Right ventricle myocardium inferior (tissue), 1 donor: ENCODE measurements around the gene ACOT7. TPM values are rescaled to one million over a fixed set of nuclear protein-coding genes. Genes with fewer than 3 reads are reported as not detected.

ENCODE experiments used
- ATAC-seq: fragments of 200-7000 bp; cut with Tn5 transposase; one replicate; pipeline ENCODE4 v1.9.1; 2020; ENCODE audit warnings: mild to moderate bottlenecking, moderate library complexity
- DNase-seq: peaks from one replicate; pipeline ENCODE4 v3.0.0; 2021; ENCODE audit errors: missing footprints
- intact Hi-C: fragments of 100-400 bp; cut with DNase I; formaldehyde crosslinking; loops from one replicate; pipeline ENCODE4 v1.11.0; 2022
- total RNA-seq: library from RNA; stranded (reverse); fragmentation: NEBNext Ultra II Directional; extraction: Animal tissue kit (Norgen Biotek cat#: 25700); gene quantifications from one replicate; pipeline ENCODE4 v1.2.1, GENCODE V29; 2021
- donor health status: DM: no; HTN: yes; CAD: no; lungs with severe emphysema.

The ACOT7 gene
- total RNA-seq, 1 donor from 2014 or later = 9.8 TPM

DNA sequence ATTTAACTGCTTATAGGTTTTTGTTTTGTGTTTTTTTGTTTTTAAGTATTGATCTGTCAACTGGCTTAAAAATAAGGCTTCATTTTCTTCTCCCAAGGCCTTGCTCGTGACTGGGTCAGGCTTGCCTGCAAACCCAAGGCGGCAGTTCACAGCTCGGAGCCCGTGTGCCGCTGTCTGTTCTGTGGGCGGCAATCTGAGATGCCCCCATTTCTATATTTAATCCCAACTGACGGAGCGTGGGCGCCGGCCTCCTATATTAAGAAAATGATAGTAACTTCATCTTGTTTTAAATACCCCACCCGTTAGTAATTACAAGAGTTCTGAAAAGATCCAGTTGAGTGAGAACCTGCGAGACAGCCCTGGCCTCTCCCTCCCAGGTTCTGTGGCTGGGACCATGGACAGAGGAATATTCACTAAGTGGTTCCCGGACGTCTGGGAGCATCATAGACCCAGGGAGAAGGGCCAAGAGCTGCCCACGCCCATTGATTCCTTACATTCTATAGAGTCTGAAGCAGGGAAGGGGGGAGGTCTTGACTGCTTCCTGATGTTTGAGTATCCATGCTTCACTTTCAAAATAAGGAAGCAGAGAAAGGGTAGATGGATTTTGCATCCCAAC lies 90.1 kb downstream of the ACOT7 start:
- DNase-seq (no peak), ATAC-seq (no peak)
- intact Hi-C loops = no loop called here

DNA sequence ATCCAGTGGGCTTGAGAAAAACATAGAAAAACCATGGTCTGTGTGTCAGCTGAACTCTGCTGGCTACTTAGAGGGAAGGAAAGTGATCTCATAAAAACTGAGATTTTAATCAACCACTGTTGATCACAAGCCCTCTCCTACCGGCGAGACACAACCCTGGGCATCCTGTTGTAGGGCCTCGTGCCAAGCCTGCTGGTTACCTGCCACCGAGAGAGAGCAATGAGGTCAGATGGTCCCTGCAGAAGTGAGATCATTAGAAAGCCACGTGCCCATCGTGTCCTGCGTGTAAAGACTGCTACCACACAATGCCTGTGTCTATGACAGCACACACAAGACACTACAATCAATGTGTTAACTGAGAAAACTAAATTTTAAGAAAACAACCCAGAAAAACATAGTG lies 91.0 kb downstream of the ACOT7 start:
- DNase-seq = no peak
- intact Hi-C loops = no loop called here
- no peak for ATAC-seq

DNA sequence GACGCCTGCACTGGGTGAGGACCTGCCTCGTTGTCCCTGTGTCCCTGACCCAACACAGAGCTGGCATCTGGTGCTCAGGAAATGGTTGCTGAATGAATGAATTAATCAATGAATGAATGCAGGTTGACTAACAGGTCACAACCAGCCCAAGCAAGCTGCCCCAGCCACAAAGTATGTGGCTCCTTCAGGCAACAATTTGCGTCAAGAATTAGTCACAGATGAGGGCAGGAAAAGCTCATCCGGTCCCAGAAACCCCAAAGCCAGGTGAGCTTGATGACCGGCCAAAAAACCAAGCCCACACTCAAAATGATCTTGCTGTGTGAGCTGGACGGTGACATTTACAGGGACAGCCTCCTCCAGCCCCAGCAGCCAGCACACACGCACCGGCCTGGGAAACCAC lies 92.0 kb downstream of the ACOT7 start:
- DNase-seq (no peak), ATAC-seq (no peak)
- intact Hi-C loops = no loop called here

DNA sequence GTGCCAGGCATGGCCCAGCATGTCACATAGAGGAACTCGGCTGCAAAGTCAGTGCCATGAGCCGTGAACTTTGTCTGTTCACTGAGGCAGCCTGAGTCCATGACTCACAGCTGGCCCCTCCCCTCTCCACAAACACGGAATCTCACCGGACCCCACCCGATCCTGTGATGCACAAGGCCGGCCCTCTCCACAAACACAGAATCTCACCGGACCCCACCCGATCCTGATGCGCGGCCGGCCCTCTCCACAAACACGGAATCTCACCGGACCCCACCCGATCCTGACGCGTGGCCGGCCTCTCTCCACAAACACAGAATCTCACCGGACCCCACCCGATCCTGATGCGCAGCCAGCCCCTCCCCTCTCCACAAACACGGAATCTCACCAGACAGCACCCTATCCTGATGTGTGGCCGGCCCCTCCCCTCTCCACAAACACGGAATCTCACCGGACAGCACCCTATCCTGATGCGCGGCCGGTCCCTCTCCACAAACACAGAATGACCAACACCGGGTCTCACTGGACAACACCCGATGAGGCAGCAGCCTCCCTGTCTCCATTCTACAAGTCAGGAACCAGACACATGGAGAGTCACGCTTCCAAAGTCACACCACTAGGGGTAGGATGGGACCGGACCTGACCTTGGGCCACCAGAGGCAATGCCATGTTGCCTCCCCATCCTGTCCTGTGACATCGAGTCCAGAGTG lies 93.1 kb downstream of the ACOT7 start:
- no peak for ATAC-seq
- no peak for DNase-seq
- intact Hi-C loops = no loop called here

DNA sequence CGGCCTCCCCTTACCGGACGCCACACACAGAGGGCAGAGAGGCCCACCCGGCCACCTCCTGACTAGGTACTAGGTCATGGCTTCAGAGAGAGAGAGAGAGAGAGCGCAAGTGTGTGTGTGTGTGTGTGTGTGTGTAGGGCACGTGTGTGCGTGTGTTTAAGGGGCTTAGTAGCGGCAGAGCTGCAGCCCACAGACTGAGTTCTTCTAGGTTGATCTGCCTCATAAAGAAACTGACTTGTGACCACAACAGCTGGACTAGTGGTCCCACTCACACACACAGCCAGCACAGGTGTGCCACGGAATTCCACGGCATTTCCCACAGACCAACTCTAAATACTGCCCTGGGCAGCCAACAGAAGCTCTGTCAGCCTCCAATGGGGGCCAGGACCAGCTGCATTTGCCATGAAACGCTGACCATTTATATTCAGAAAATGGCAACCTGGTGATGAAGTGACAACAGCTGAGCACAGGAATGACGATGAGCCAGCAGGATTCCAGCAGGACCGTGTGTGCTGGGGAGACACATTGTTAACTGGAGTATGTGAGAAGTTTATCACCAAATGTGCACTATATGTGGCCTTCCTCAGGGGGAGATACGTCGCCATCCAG lies 93.9 kb downstream of the ACOT7 start:
- intact Hi-C loops = no loop called here
- ATAC-seq (no peak), DNase-seq (no peak)

DNA sequence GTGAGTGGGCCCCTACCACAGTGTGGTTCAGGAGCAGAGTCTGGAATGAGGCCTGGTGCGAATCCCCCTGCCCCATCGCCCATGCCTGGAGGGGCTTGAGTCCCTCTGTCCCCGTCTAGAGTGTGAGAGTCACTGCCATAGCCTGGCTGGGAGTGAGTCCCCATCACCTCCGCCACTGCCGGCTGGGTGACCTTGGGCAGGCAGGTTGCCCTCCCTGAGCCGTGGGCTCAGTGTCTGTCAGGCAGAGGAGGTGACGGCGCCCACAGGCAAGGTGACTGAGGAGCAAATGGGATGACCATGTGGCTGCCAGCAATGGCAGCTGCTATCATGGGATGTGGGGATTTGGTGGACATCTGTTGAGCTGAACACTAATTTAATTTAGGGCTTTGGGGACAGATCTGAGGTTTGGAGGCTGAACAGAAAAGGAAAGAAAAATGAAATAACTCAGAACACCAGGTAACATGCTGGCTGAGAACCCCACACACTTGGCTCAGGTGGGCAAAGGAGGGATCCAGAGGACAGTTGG lies 94.6 kb downstream of the ACOT7 start:
- no peak for DNase-seq
- intact Hi-C loops = no loop called here
- no peak for ATAC-seq

DNA sequence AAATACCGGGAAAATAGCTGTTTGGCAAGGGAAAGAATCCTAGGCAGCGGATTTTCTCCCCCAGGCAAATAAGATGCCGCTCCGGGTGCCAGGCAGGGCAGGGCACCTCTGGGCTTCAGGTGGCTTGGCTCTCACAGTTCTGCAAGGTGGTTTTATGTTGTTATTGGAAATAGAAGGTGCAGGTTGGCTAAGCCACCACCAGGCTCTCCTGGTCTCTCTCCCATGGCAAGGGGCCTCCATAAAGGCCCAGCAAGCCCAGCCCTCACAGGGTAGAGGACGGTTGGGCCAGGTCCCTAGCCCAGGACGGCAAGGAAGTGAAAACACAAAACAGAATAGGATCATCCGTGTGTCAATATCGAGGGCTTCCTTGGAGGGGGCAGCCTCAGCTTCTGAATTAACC lies 95.0 kb downstream of the ACOT7 start:
- ATAC-seq (no peak), DNase-seq (no peak)
- intact Hi-C loops = no loop called here

DNA sequence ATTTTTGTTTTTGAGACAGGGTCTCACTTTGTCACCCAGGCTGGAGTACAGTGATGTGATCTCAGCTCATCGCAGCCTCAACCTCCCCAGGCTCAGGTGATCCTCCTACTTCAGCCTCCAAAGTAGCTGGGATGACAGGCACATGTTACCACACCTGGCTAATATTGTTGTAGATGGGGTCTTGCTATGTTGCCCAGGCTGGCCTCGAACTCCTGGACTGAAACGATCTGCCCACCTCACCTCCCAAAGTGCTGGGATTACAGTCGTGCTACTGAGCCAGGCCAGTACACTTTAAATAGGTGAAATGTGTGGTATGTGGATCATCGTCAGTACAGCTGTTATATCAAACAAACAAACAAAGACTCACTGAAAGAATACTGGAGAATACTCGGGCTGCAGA lies 97.7 kb downstream of the ACOT7 start:
- DNase-seq (no peak), ATAC-seq (no peak)
- intact Hi-C loops = no loop called here

DNA sequence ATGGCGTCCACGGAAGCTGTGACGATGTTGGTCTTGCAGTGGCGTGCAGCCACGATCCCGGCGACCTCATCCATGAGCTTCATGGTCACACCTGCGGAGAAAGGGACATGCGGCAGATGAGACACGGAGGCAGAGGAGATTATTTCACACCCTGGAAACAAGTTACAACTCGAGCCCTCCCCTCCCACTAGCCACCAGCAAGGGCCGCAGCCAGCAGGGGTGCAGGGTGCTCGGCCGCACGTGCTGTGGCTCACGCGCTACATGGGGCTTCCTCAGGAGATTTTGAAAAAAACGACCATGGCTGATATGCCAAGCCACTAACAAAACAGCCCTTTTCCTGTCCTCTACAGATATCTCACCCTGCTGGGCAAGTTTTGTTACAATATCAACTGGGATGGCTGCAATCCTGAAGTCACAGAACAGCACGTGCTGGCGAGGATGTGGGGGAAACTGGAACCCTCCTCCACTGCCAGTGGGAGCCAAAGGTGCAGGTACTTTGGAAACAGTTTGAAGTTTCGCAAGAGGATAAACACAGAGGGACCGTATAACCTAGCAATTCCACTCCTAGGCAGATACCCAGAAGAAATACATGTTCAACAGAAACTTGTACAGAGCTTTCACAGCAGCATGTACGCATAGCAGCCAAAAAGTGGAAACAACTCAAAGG lies 98.5 kb downstream of the ACOT7 start:
- ATAC-seq (no peak), DNase-seq (no peak)
- intact Hi-C loops = no loop called here

DNA sequence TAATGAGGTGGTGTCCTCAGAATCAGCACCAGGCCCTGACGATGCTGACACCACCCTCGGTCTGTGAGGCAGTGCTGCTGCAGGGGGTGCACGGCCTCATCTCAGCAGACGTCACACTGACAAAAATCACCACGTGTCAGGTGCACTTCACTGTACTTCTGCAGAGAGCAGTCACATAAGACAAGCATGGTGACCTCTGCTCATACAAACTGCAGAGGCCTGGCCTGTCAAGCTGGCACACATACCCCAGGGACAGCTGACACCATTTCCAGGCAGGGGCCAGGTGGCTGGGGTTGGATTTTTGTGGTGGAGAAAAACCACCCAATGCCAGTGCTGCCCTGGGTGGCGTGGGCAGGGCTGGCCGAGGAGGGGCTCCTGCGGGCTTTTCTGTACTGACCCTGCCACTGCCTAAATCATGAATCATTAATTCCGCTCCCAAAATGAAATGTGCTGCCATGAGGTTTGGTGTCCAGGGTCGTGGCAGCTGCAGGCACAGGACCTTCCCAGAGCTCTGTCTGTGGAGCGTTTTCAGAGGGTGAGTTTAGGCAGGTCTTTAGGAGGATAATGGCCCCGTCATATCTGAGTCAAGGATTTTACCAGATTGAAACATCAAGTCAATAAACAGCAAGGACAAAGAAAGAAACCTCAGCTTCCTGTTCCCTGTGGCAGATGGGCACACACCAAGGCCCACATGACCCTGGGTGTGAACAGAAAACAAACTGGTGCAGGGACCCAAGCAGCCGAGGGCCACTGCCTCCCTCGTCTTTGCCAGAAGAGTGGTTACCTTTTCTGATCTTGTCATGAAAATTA lies 99.3 kb downstream of the ACOT7 start:
- intact Hi-C loops = no loop called here
- DNase-seq (no peak), ATAC-seq (peak; percentile 54)

DNA sequence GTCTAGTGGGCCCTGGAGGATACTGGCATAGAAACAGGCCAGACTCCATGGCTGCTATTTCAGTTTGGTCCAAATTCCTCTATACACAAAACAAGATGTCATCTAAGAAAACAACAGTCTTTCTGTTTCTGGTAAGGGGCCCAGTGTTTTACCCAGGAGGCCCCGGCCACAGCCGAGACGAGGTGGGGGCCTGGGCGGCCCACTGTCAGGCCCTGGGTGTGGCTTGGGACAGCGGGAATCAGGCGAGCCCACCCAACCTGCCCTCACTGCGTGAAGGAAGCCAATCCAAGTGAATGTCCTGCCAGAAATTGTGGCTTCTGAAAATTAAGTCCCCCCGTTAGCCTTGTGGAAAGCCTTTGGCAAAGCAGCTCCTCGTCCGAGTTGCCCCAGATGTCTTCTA lies 101.5 kb downstream of the ACOT7 start:
- DNase-seq (peak; percentile 57), ATAC-seq (no peak)
- intact Hi-C loops = no loop called here

DNA sequence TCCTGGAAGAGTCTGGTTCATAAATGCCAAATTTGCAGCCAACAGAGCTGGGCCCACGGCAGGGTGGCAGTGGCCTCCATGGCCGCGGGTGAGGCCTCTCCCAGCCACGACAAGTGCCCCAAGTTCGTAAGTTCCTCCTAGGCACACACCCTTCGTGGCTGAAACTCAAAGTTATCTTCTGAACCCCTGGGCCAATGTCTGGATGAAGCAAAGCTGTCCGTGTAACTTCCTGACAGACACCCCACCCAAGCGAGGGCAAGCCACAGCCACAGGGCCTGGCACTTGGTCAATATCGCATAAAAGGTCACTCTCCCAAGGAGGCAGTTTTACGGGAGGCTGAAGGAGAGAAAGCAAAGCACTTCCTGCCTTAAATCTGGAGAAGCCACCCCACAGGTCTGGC lies 104.9 kb downstream of the ACOT7 start:
- ATAC-seq (no peak), DNase-seq (no peak)
- intact Hi-C loops = no loop called here

DNA sequence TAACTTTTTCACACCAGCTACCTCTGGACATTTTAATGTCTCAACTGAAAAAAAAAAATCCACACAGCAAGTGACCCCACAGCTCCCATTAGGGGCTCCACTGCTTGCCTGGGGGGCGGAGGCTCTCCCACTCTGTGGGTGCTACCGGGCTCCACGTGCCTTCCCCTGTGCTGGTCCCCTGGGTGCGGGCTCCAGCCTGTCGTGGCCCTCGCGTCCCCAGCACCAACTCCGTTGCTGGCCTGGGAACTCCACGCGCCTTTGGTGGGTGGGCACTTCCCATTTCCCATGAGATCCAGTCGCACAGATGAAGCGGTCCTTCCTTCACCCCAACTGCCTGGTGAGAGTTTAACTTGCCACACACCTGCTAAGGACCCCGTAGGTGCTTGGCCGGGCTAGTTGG lies 105.5 kb downstream of the ACOT7 start:
- DNase-seq (no peak), ATAC-seq (no peak)
- intact Hi-C loops = no loop called here

DNA sequence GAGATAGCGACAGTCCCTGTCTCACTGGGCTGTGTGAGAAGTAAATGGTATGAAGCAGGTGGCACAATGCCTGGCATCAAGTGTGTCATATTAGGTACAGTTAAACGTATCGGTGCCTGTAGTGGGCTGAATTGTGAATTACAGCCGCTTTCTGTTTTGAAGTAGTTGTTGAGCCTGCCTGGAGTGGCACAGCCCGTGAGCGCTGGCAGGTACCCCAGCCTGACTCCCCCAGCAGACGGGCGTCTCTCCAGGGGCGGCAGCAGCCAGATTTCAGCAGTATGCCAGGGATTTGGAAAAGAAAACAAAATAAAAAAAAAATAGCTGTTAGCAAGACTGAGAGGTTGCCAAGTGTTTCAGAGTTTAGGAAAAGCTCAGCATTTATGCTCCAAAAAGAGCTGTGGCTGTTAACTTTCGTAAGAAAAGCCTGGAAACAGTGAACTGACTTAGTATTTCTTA lies 106.1 kb downstream of the ACOT7 start:
- peak; percentile 37 for ATAC-seq
- DNase-seq = no peak
- intact Hi-C loops = no loop called here

DNA sequence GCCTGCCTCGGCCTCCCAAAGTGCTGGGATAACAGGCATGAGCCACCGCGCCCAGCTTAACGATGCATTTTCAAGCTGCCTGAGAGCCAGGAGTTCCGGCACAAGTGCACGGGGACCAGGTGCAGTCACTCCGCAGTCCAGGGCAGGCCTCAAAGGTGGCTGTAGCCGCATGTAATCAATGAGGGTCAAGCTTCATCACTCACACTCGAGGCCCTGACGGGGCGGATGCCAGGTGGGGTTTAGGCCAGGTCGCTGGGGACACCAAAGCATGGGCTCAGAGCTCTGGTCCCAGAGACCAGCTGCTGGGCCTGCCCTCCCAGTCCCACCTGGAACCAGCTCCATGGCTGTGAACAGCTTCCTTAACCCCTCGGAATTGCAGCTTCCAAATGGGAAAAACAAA lies 106.5 kb downstream of the ACOT7 start:
- DNase-seq = no peak
- intact Hi-C loops = no loop called here
- ATAC-seq = no peak

DNA sequence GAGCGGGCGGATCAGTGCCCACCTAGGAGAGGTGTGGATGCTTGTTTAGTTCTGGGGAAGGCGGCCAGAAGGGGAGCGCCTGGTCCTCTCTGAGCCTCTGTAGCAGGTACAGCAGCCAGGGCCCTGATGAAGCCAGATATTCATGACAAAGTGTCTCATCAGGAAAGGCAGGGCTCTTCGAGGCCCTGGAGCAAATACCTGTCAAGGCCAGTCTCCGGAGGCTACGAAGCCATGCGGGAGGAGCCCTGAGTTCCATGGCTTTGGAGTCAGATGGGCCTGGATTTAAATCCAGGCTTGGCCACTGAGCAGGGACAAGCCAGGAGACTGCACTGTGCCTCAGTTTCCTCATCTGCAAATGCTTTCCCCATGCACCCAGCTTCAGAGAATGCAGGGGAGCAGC lies 107.3 kb downstream of the ACOT7 start:
- ATAC-seq (no peak), DNase-seq (no peak)
- intact Hi-C loops = no loop called here

DNA sequence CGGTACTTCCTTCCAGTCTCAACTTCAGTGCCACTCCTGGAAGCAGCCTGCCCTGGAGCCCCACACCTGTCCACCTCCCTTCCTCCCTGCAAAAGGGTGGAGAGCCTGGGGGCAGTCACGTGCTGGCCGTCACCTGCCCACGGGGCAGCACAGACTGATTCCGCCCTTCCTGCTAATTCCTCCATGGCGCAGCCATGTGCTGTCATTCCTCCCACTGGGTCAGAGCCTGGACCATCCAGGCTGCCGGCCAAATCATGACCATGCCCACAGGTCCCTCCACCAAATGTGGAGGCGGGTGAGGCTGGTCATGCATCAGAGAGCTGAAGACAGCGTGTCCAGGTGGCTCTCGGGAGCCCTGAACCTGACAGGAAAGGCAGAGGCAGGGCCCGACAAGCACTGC lies 108.2 kb downstream of the ACOT7 start:
- no peak for ATAC-seq
- no peak for DNase-seq
- intact Hi-C loops = no loop called here

DNA sequence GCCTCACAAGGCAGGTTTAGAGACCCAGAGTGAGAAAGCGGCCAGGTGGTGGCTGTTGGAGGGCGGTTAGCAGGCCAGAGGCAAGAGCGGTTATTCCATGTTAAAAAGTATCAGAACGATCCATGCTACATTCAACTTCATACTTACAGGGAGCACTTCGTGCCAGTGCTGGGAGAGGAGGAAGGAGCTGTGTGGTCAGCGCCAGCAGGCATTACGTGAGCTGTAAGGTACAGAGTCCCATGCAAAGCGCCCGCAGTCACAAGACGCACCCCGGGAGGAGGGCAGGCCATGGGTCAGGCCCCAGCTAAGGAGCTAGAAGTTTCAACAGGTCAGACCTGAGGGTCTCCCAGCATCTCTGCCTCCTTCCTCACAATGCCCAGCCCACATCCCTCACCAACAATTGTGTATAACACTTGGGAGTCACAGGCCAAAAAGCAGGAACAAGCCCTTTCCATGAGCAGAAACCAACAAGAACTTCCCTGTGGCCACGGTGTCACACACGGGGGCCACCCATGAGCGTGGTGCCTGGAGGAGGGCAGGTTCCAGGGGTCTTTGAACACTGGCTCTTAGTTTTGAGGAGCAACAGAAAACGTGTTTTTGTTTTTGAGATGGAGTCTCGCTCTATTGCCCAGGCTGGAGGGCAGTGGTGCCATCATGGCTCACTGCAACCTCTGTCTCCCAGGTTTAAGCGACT lies 110.8 kb downstream of the ACOT7 start:
- DNase-seq (no peak), ATAC-seq (no peak)
- intact Hi-C loops = no loop called here
